IMR-90 (cell line): ENCODE data around the gene SEMA6A. TPM values are rescaled to one million over a fixed set of nuclear protein-coding genes. Genes with fewer than 3 reads are reported as not detected.

Experiments used
- ATAC-seq: fragments of 200-7000 bp; cut with Tn5 transposase; 2 replicates; pipeline ENCODE4 v1.9.1; 2020; ENCODE audit warnings: low read depth, mild to moderate bottlenecking, moderate library complexity
- BruUV-seq: library from RNA; stranded (reverse); fragments of 400-500 nt; replicated peaks from 2 replicates; lab custom pipeline; 2021; lab: Mats Ljungman, UMichigan
- CTCF ChIA-PET: fragments of 300-600 bp; formaldehyde crosslinking; extraction: SDS; loops from one replicate; lab custom pipeline; 2021; ENCODE audit warnings: antibody characterized with exemption; lab: Yijun Ruan, JAX
- POLR2A ChIA-PET: fragments of 300-600 bp; sonication (Branson Sonifier 250); formaldehyde crosslinking; loops from one replicate; lab custom pipeline; 2022; ENCODE audit warnings: antibody characterized with exemption; ENCODE audit not compliant: unreplicated experiment; lab: Charles Lee
- DNase-seq: peaks from one replicate; pipeline ENCODE4 v3.0.0; 2013
- H2AFZ ChIP-seq: replicated peaks from 2 replicates; pipeline ENCODE3; 2013; ENCODE audit warnings: low read length, mild to moderate bottlenecking; ENCODE audit not compliant: poor library complexity
- H2AK5ac ChIP-seq: 2 replicates; pipeline ENCODE4 v1.6.1; 2013; ENCODE audit warnings: low read depth, low read length, inconsistent platforms
- H2AK9ac ChIP-seq: replicated peaks from 2 replicates; pipeline ENCODE3; 2013; ENCODE audit warnings: mild to moderate bottlenecking, low read depth, low read length, moderate library complexity; ENCODE audit not compliant: poor library complexity
- H2BK120ac ChIP-seq: 2 replicates; pipeline ENCODE4 v1.6.1; 2013; ENCODE audit warnings: low read depth, low read length, inconsistent platforms
- H2BK15ac ChIP-seq: 3 replicates; pipeline ENCODE4 v1.6.1; 2013; ENCODE audit warnings: low read depth, low read length, inconsistent platforms
- H2BK20ac ChIP-seq: 2 replicates; pipeline ENCODE4 v1.6.1; 2013; ENCODE audit warnings: low read depth, mild to moderate bottlenecking, inconsistent platforms, low read length, moderate library complexity
- H2BK5ac ChIP-seq: 2 replicates; pipeline ENCODE4 v1.6.1; 2013; ENCODE audit warnings: mild to moderate bottlenecking, low read depth, low read length, inconsistent platforms; ENCODE audit not compliant: poor library complexity, severe bottlenecking
- H3K14ac ChIP-seq: replicated peaks from 2 replicates; pipeline ENCODE4 v1.6.1; 2013; ENCODE audit warnings: low read depth, low read length, inconsistent platforms
- H3K18ac ChIP-seq: 2 replicates; pipeline ENCODE4 v1.6.1; 2013; ENCODE audit warnings: low read depth, low read length, control low read depth
- H3K23ac ChIP-seq: 2 replicates; pipeline ENCODE4 v1.6.1; 2013; ENCODE audit warnings: low read depth, low read length, inconsistent platforms
- H3K27ac ChIP-seq: 2 replicates; pipeline ENCODE4 v1.5.1; 2013; ENCODE audit warnings: mild to moderate bottlenecking, control low read depth, low read length; ENCODE audit not compliant: insufficient read depth
- H3K27me3 ChIP-seq: 2 replicates; pipeline ENCODE4 v1.6.1; 2013; ENCODE audit warnings: low read length; ENCODE audit not compliant: control insufficient read depth, insufficient read depth
- H3K36me3 ChIP-seq: 2 replicates; pipeline ENCODE4 v1.6.1; 2013; ENCODE audit warnings: low read length, mixed read lengths; ENCODE audit not compliant: control insufficient read depth, insufficient read depth
- H3K4ac ChIP-seq: 2 replicates; pipeline ENCODE4 v1.6.1; 2013; ENCODE audit warnings: low read depth, low read length, inconsistent platforms
- H3K4me1 ChIP-seq: 2 replicates; pipeline ENCODE4 v1.6.1; 2013; ENCODE audit warnings: low read length, mixed read lengths; ENCODE audit not compliant: control insufficient read depth, insufficient read depth
- H3K4me2 ChIP-seq: 2 replicates; pipeline ENCODE4 v1.6.1; 2013; ENCODE audit warnings: low read depth, mild to moderate bottlenecking, control low read depth, low read length, moderate library complexity
- H3K4me3 ChIP-seq: 2 replicates; pipeline ENCODE4 v1.5.1; 2013; ENCODE audit warnings: low read depth, mild to moderate bottlenecking, control low read depth, low read length, moderate library complexity; ENCODE audit not compliant: insufficient read depth
- H3K56ac ChIP-seq: 2 replicates; pipeline ENCODE4 v1.6.1; 2013; ENCODE audit warnings: low read length, inconsistent platforms; ENCODE audit not compliant: insufficient read depth; ENCODE audit errors: extremely low read depth
- H3K79me1 ChIP-seq, 2 experiments: 2 replicates each; pipeline ENCODE4 v1.6.1; 2013; ENCODE audit warnings: low read length in 2 of 2, inconsistent platforms in 1 of 2, low read depth in 1 of 2
- H3K9ac ChIP-seq: 2 replicates; pipeline ENCODE4 v1.6.1; 2013; ENCODE audit warnings: low read depth, low read length, control low read depth
- H3K9me1 ChIP-seq: 2 replicates; pipeline ENCODE4 v1.6.1; 2013; ENCODE audit warnings: low read length, inconsistent platforms; ENCODE audit not compliant: insufficient read depth
- H3K9me3 ChIP-seq: 2 replicates; pipeline ENCODE4 v1.6.1; 2013; ENCODE audit warnings: low read length; ENCODE audit not compliant: control insufficient read depth, insufficient read depth
- H4K20me1 ChIP-seq: 2 replicates; pipeline ENCODE4 v1.6.1; 2013; ENCODE audit warnings: low read length, inconsistent platforms; ENCODE audit not compliant: insufficient read depth
- H4K5ac ChIP-seq: 2 replicates; pipeline ENCODE4 v1.6.1; 2013; ENCODE audit warnings: mild to moderate bottlenecking, low read depth, low read length, control low read depth
- H4K8ac ChIP-seq, 2 experiments: 2 replicates each; pipeline ENCODE4 v1.6.1; 2013; ENCODE audit warnings: low read depth in 2 of 2, low read length in 2 of 2, control low read depth in 1 of 2, inconsistent platforms in 1 of 2
- H4K91ac ChIP-seq: 2 replicates; pipeline ENCODE4 v1.6.1; 2013; ENCODE audit warnings: low read depth, low read length, inconsistent platforms; ENCODE audit not compliant: insufficient read depth
- BHLHE40 ChIP-seq: fragments of 150-350 bp; IDR thresholded peaks from 2 replicates; pipeline ENCODE4 v1.6.1; 2016; ENCODE audit warnings: mild to moderate bottlenecking, low read depth, low read length
- CEBPB ChIP-seq: IDR thresholded peaks from 2 replicates; pipeline ENCODE4 v1.6.1; 2012; ENCODE audit warnings: low read depth, low read length, improper control_type of control experiment
- CHD1 ChIP-seq: IDR thresholded peaks from 2 replicates; pipeline ENCODE4 v1.6.1; 2012; ENCODE audit warnings: low read depth, low read length, improper control_type of control experiment
- FOS ChIP-seq: fragments of 150-350 bp; IDR thresholded peaks from 2 replicates; pipeline ENCODE4 v1.6.1; 2016; ENCODE audit warnings: low read depth, low read length
- MAFK ChIP-seq: IDR thresholded peaks from 2 replicates; pipeline ENCODE4 v1.6.1; 2012; ENCODE audit warnings: low read depth, low read length, improper control_type of control experiment
- MAZ ChIP-seq: IDR thresholded peaks from 2 replicates; pipeline ENCODE4 v1.6.1; 2012; ENCODE audit warnings: low read depth, mild to moderate bottlenecking, low read length, improper control_type of control experiment, moderate library complexity, borderline replicate concordance
- MXI1 ChIP-seq: IDR thresholded peaks from 2 replicates; pipeline ENCODE4 v1.6.1; 2012; ENCODE audit warnings: low read depth, mild to moderate bottlenecking, low read length, moderate library complexity, borderline replicate concordance
- NFE2L2 ChIP-seq: fragments of 150-350 bp; IDR thresholded peaks from 2 replicates; pipeline ENCODE4 v1.6.1; 2016; ENCODE audit warnings: low read depth, mild to moderate bottlenecking, low read length
- POLR2A ChIP-seq: IDR thresholded peaks from 2 replicates; pipeline ENCODE4 v1.6.1; 2012; ENCODE audit warnings: mild to moderate bottlenecking, low read depth, low read length
- RAD21 ChIP-seq: IDR thresholded peaks from 2 replicates; pipeline ENCODE4 v1.6.1; 2012; ENCODE audit warnings: low read length, improper control_type of control experiment
- RCOR1 ChIP-seq: IDR thresholded peaks from 2 replicates; pipeline ENCODE4 v1.6.1; 2012; ENCODE audit warnings: mild to moderate bottlenecking, low read length, improper control_type of control experiment; ENCODE audit not compliant: insufficient replicate concordance
- RFX5 ChIP-seq: IDR thresholded peaks from 2 replicates; pipeline ENCODE4 v1.8.0; 2012; ENCODE audit warnings: low read depth, mild to moderate bottlenecking, low read length, moderate library complexity
- SMC3 ChIP-seq: fragments of 150-350 bp; IDR thresholded peaks from 2 replicates; pipeline ENCODE4 v1.6.1; 2016; ENCODE audit warnings: low read depth, mild to moderate bottlenecking, antibody characterized with exemption, low read length, moderate library complexity
- WGBS, 2 experiments: methylation state at CpG; one replicate each; pipeline versions ENCODE4 v1.1.5 to v1.1.7; 2013; ENCODE audit warnings: missing lambda C conversion rate in 2 of 2; ENCODE audit not compliant: insufficient read length in 1 of 2; ENCODE audit errors: extremely low coverage in 2 of 2; 5-methylcytosine and 5-hydroxymethylcytosine counted together
- dilution Hi-C: fragments of 300-500 bp; cut with HindIII; formaldehyde crosslinking; loops from one replicate; pipeline ENCODE4 v1.14.3; 2018; ENCODE audit warnings: low sequenced_read_pairs; ENCODE audit not compliant: unreplicated experiment
- in situ Hi-C: fragments of 300-500 bp; cut with MboI; formaldehyde crosslinking; loops from 3 replicates; pipeline ENCODE4 v1.14.3; 2019; ENCODE audit warnings: low sequenced_read_pairs, inconsistent platforms, mixed read lengths
- intact Hi-C: fragments of 100-400 bp; cut with micrococcal nuclease; formaldehyde crosslinking; loops from 2 replicates; pipeline ENCODE4 v1.10.0; 2022
- polyA plus RNA-seq, 3 experiments: library from polyadenylated mRNA; depleted of rRNA; stranded (reverse); fragments of >200 nt; gene quantifications; 2 replicates each; pipeline ENCODE4 v1.2.3, GENCODE V29; 2012; ENCODE audit warnings: low replicate concordance in 1 of 3
- total RNA-seq: library from RNA; depleted of rRNA; stranded (reverse); fragments of >200 nt; gene quantifications from 2 replicates; pipeline ENCODE4 v1.2.3, GENCODE V29; 2012
- TF ChIP-seq, protein P1 (sequence below): conservative IDR thresholded peaks from 2 replicates; pipeline ENCODE4 v1.5.1; 2012; ENCODE audit warnings: mild to moderate bottlenecking, low read depth, low read length, improper control_type of control experiment
- TF ChIP-seq, protein P2 (sequence below): fragments of 150-350 bp; IDR thresholded peaks from 2 replicates; pipeline ENCODE4 v1.6.1; 2016; ENCODE audit warnings: low read depth, mild to moderate bottlenecking, low read length, moderate library complexity, borderline replicate concordance
- TF ChIP-seq, protein P3 (sequence below): fragments of 150-350 bp; IDR thresholded peaks from 2 replicates; pipeline ENCODE4 v1.6.1; 2017; ENCODE audit warnings: mild to moderate bottlenecking, antibody characterized with exemption, low read length, low read depth

SEMA6A gene
- total and polyA plus RNA-seq, 2 of the 4 experiments (the other 2 are of a cell fraction) = 0.27 to 0.36 TPM

DNA sequence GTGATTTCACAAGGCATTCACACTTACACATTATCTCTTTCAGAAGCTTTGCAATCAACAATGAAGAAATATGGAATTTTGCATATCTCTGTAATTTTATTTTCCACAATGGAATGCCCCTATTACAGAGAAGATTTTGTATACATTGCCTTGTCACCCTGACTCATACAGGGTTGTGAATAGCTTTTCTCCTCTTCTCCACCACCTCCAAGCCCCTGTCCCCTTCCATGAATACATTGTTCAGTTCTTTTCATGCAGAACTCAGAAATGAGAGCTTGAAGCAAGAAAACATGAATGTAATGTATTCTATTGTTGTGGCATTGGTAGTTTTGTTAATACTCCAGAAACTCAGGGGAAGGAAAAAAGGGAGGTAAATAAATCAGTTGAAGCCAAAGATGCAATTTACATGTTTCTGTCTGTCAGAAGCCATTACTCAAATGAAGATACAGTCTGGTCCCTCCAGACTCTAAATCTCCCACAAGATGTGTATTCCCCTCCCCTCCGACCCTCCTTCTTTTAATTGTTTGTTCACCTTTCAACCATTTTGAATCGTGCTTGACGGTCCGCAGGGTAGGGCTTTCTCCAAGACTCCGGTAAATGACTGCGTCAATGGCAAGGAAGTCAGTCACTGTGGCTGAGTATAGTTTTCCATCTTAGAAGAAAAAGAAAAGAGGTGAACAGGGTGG is 86.1 kb downstream of the SEMA6A start:
- in situ Hi-C loops (no loop called here), dilution Hi-C loops (no loop called here), intact Hi-C loops (no loop called here)
- no peak overlapping the region for H2BK120ac ChIP-seq
- H3K9me3 ChIP-seq = no peaks in the 10 kb centered on the region
- no peak overlapping the region for H2AFZ ChIP-seq
- H3K79me1 ChIP-seq = no peaks in the 10 kb centered on the region
- H4K8ac ChIP-seq = no peak overlapping the region
- no peak overlapping the region for H3K4me3 ChIP-seq
- peak; percentile 19 for DNase-seq
- no peak overlapping the region for H3K4me2 ChIP-seq
- H3K36me3 ChIP-seq = no peaks in the 10 kb centered on the region
- no peak overlapping the region for H3K4ac ChIP-seq
- no peak overlapping the region for H2BK5ac ChIP-seq
- H3K18ac ChIP-seq = no peak overlapping the region
- H3K56ac ChIP-seq = no peak overlapping the region
- ATAC-seq = peak; percentile 38; the same call in 1 of the 2 replicates
- H3K14ac ChIP-seq = no peak overlapping the region
- H3K27ac ChIP-seq = no peak overlapping the region
- H4K5ac ChIP-seq = no peak overlapping the region
- no peak overlapping the region for H3K23ac ChIP-seq
- H2BK15ac ChIP-seq = no peak overlapping the region
- peaks cover 4% of the 10 kb centered on the region; the same call in 1 of the 2 replicates for H3K27me3 ChIP-seq
- H2AK9ac ChIP-seq = no peak overlapping the region
- TF ChIP-seq CHD1 (no peak), MXI1 (no peak), CEBPB (no peak), MAFK (no peak), POLR2A (no peak), FOS (no peak), MAZ (no peak), RFX5 (no peak), SMC3 (no peak), BHLHE40 (no peak), RAD21 (no peak), RCOR1 (no peak), NFE2L2 (no peak)
- TF ChIP-seq, protein P1, sequence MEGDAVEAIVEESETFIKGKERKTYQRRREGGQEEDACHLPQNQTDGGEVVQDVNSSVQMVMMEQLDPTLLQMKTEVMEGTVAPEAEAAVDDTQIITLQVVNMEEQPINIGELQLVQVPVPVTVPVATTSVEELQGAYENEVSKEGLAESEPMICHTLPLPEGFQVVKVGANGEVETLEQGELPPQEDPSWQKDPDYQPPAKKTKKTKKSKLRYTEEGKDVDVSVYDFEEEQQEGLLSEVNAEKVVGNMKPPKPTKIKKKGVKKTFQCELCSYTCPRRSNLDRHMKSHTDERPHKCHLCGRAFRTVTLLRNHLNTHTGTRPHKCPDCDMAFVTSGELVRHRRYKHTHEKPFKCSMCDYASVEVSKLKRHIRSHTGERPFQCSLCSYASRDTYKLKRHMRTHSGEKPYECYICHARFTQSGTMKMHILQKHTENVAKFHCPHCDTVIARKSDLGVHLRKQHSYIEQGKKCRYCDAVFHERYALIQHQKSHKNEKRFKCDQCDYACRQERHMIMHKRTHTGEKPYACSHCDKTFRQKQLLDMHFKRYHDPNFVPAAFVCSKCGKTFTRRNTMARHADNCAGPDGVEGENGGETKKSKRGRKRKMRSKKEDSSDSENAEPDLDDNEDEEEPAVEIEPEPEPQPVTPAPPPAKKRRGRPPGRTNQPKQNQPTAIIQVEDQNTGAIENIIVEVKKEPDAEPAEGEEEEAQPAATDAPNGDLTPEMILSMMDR = no peak
- TF ChIP-seq, protein P2, sequence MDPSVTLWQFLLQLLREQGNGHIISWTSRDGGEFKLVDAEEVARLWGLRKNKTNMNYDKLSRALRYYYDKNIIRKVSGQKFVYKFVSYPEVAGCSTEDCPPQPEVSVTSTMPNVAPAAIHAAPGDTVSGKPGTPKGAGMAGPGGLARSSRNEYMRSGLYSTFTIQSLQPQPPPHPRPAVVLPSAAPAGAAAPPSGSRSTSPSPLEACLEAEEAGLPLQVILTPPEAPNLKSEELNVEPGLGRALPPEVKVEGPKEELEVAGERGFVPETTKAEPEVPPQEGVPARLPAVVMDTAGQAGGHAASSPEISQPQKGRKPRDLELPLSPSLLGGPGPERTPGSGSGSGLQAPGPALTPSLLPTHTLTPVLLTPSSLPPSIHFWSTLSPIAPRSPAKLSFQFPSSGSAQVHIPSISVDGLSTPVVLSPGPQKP = no peak
- TF ChIP-seq, protein P3, sequence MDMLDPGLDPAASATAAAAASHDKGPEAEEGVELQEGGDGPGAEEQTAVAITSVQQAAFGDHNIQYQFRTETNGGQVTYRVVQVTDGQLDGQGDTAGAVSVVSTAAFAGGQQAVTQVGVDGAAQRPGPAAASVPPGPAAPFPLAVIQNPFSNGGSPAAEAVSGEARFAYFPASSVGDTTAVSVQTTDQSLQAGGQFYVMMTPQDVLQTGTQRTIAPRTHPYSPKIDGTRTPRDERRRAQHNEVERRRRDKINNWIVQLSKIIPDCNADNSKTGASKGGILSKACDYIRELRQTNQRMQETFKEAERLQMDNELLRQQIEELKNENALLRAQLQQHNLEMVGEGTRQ = no peak
- H4K20me1 ChIP-seq = no peaks in the 10 kb centered on the region
- ChIA-PET POLR2A (no interaction called here), CTCF (no interaction called here)
- peaks cover 2% of the 10 kb centered on the region for H3K4me1 ChIP-seq
- H3K9ac ChIP-seq = no peak overlapping the region
- no peak overlapping the region for H2AK5ac ChIP-seq
- no TSS peak for BruUV-seq
- H3K9me1 ChIP-seq = no peaks in the 10 kb centered on the region
- H2BK20ac ChIP-seq = no peak overlapping the region
- no peak overlapping the region for H4K91ac ChIP-seq
- no CpG with 5 or more reads among the region's 6 CpGs for WGBS, 2 experiments
